Smooth muscle cell (in vitro differentiated cells): ENCODE data around the gene CD33. TPM values are rescaled to one million over a fixed set of nuclear protein-coding genes. Genes with fewer than 3 reads are reported as not detected.

Source experiments
- microRNA-seq: library from miRNA; unstranded; fragments of <30 nt; microRNA quantifications from one replicate; pipeline ENCODE4, GENCODE V29; 2016; ENCODE audit warnings: borderline number of aligned reads
- polyA plus RNA-seq: library from polyadenylated mRNA; unstranded; fragments of >200 nt; fragmentation: Nextera tagmentation; extraction: Ambion mirVana; gene quantifications from 2 replicates; pipeline ENCODE4 v1.2.1, GENCODE V29; 2016
- small RNA-seq: library from RNA; depleted of rRNA; stranded (forward); fragments of <200 nt; gene quantifications from one replicate; pipeline ENCODE3, GENCODE V24; 2014
- total RNA-seq: library from RNA; depleted of rRNA; stranded (reverse); fragments of >200 nt; gene quantifications from 2 replicates; pipeline ENCODE4 v1.2.3, GENCODE V29; 2014

The CD33 gene
- total and polyA plus RNA-seq, 2 experiments from 2014 or later: not detected

Small RNA genes within 50 kb of the gene (microRNA-seq; reads per million reads assigned to microRNA genes)
- not detected for gene MIR8074

Small RNA genes within 50 kb of the gene (small RNA-seq; reads per million reads assigned to genes)
- not detected for gene MIR8074

Other genes starting within 250 kb of the CD33 start
- 5.8 TPM in 1 of 2 replicates, not detected in the other for gene KLK7, start 241.2 kb upstream of the CD33 start, total RNA-seq
- gene KLK7, start 241.2 kb upstream of the CD33 start, polyA plus RNA-seq: 0.25 TPM in 1 of 2 replicates, not detected in the other
- gene KLK8, start 223.5 kb upstream of the CD33 start, total RNA-seq: 1.7 and 11.6 TPM in 2 replicates
- gene KLK8, start 223.5 kb upstream of the CD33 start, polyA plus RNA-seq: 4.3 TPM in 1 of 2 replicates, not detected in the other
- gene KLK10, start 205.4 kb upstream of the CD33 start, total RNA-seq: 3.6 and 10.8 TPM in 2 replicates
- 3.8 and 8.5 TPM in 2 replicates for gene KLK10, start 205.4 kb upstream of the CD33 start, polyA plus RNA-seq
- gene KLK11, start 198.5 kb upstream of the CD33 start, total RNA-seq: 2.1 and 3.2 TPM in 2 replicates
- gene KLK11, start 198.5 kb upstream of the CD33 start, polyA plus RNA-seq: 0.97 TPM in 1 of 2 replicates, not detected in the other
- gene KLK12, start 190.1 kb upstream of the CD33 start, total RNA-seq: 0.81 and 1.9 TPM in 2 replicates
- gene KLK12, start 190.1 kb upstream of the CD33 start, polyA plus RNA-seq: 1.7 and 2.2 TPM in 2 replicates
- gene KLK13, start 160.0 kb upstream of the CD33 start, total RNA-seq: 0.72 and 1.6 TPM in 2 replicates
- gene KLK13, start 160.0 kb upstream of the CD33 start, polyA plus RNA-seq: 0.19 and 1.3 TPM in 2 replicates
- gene KLK14, start 142.2 kb upstream of the CD33 start, total RNA-seq: 5.5 and 12.3 TPM in 2 replicates
- 2.0 and 7.7 TPM in 2 replicates for gene KLK14, start 142.2 kb upstream of the CD33 start, polyA plus RNA-seq
- 4.7 and 5.1 TPM in 2 replicates for gene CTU1, start 116.7 kb upstream of the CD33 start, total RNA-seq
- gene CTU1, start 116.7 kb upstream of the CD33 start, polyA plus RNA-seq: 9.8 and 11.2 TPM in 2 replicates
- not detected in 2 replicates for gene SIGLEC9, start 100.2 kb upstream of the CD33 start, total RNA-seq
- not detected in 2 replicates for gene SIGLEC9, start 100.2 kb upstream of the CD33 start, polyA plus RNA-seq
- gene SIGLEC7, start 82.8 kb upstream of the CD33 start, total RNA-seq: not detected in 2 replicates
- gene SIGLEC7, start 82.8 kb upstream of the CD33 start, polyA plus RNA-seq: not detected in 2 replicates
- gene SIGLECL1, start 26.0 kb downstream of the CD33 start, total RNA-seq: not detected in 2 replicates
- gene SIGLECL1, start 26.0 kb downstream of the CD33 start, polyA plus RNA-seq: not detected in 2 replicates
- 3.5 and 4.6 TPM in 2 replicates for gene IGLON5, start 86.6 kb downstream of the CD33 start, total RNA-seq
- gene IGLON5, start 86.6 kb downstream of the CD33 start, polyA plus RNA-seq: 3.4 and 3.8 TPM in 2 replicates
- 0.63 and 2.2 TPM in 2 replicates for gene VSIG10L, start 117.1 kb downstream of the CD33 start, total RNA-seq
- 2.5 and 4.2 TPM in 2 replicates for gene VSIG10L, start 117.1 kb downstream of the CD33 start, polyA plus RNA-seq
- 38.0 and 51.1 TPM in 2 replicates for gene ETFB, start 141.3 kb downstream of the CD33 start, total RNA-seq
- 94.5 and 108 TPM in 2 replicates for gene ETFB, start 141.3 kb downstream of the CD33 start, polyA plus RNA-seq
- not detected in 2 replicates for gene CLDND2, start 143.9 kb downstream of the CD33 start, total RNA-seq
- gene CLDND2, start 143.9 kb downstream of the CD33 start, polyA plus RNA-seq: 1.4 TPM in 1 of 2 replicates, not detected in the other
- not detected in 2 replicates for gene NKG7, start 147.6 kb downstream of the CD33 start, total RNA-seq
- gene NKG7, start 147.6 kb downstream of the CD33 start, polyA plus RNA-seq: not detected in 2 replicates
- not detected in 2 replicates for gene LIM2, start 162.9 kb downstream of the CD33 start, total RNA-seq
- gene LIM2, start 162.9 kb downstream of the CD33 start, polyA plus RNA-seq: not detected in 2 replicates
- gene C19orf84, start 165.5 kb downstream of the CD33 start, total RNA-seq: not detected in 2 replicates
- 0.71 TPM in 1 of 2 replicates, not detected in the other for gene C19orf84, start 165.5 kb downstream of the CD33 start, polyA plus RNA-seq
- not detected in 2 replicates for gene SIGLEC10, start 192.6 kb downstream of the CD33 start, total RNA-seq
- 0.40 TPM in 1 of 2 replicates, not detected in the other for gene SIGLEC10, start 192.6 kb downstream of the CD33 start, polyA plus RNA-seq
- not detected in 2 replicates for gene SIGLEC8, start 233.4 kb downstream of the CD33 start, total RNA-seq
- not detected in 2 replicates for gene SIGLEC8, start 233.4 kb downstream of the CD33 start, polyA plus RNA-seq